Spleen (tissue), 7 donors: ENCODE data around the gene NME1.

Experiments used
- CTCF ChIP-seq, 11 experiments: fragments of 200-600 bp in 7 of 11; fragments of 450-650 bp in 4 of 11; sonication (generic) in 4 of 11; IDR thresholded peaks in 8 of 11; conservative IDR thresholded peaks in 3 of 11; 1 replicate in 7 of 11; 2 replicates in 4 of 11; pipeline versions ENCODE4 v1.4.0 to v1.8.0; 2016 to 2021; ENCODE audit warnings: antibody characterized with exemption in 11 of 11, inconsistent platforms in 4 of 11, mild to moderate bottlenecking in 1 of 11
- POLR2A ChIP-seq, 3 donors: fragments of 450-650 bp; IDR thresholded peaks; one replicate each; pipeline ENCODE4 v1.5.1; 2017; ENCODE audit warnings: antibody characterized with exemption in 3 of 3, mild to moderate bottlenecking in 1 of 3
- POLR2AphosphoS5 ChIP-seq, 3 donors: sonication (generic); formaldehyde crosslinking; IDR thresholded peaks; one replicate each; pipeline ENCODE4 v1.5.1; 2017; ENCODE audit warnings: antibody characterized with exemption in 3 of 3
- donor health status: DM: no; HTN: no; CAD: no; lungs with moderate emphysema.
- donor health status: DM: no; HTN: no; CAD: no.
- donor health status: DM: no; HTN: no; CAD: no.

GRCh38 chr17:51132964-51133319, 20.4 kb upstream of the NME1 start:
- TF ChIP-seq CTCF (IDR thresholded peaks at IDR 0.05 in 8 of 11, conservative IDR thresholded peaks at IDR 0.05 in 3 of 11) (no peak), POLR2A (IDR thresholded peaks at IDR 0.05) (no peak), POLR2AphosphoS5 (IDR thresholded peaks at IDR 0.05) (no peak)
